ENCODE data around the gene STXBP1. TPM values are rescaled to one million over a fixed set of nuclear protein-coding genes. Genes with fewer than 3 reads are reported as not detected.

STXBP1 gene
- total and polyA plus RNA-seq, 2 of the 13 experiments (the other 11 are each of a cell fraction or from before 2014, with no cell fraction given): 2.9 TPM

GRCh38 chr9:127734247-127734746, 122.2 kb downstream of the STXBP1 start (continued):
- no peak for TF ChIP-seq BCLAF1 (IDR thresholded peaks at IDR 0.05)
- no peak; the same call in 1 of the 2 replicates for TF ChIP-seq RAD21 (CRISPR knock-in tag; IDR thresholded peaks at IDR 0.05)
- TF ChIP-seq ELF4 (CRISPR knock-in tag; IDR thresholded peaks at IDR 0.05; ENCODE audit: borderline replicate concordance): no peak
- TF ChIP-seq ZNF30 (CRISPR knock-in tag; IDR thresholded peaks at IDR 0.05): no peak
- no peak for TF ChIP-seq PBX2 (CRISPR knock-in tag; IDR thresholded peaks at IDR 0.05)
- TF ChIP-seq NFRKB (IDR thresholded peaks at IDR 0.05): no peak

- 3% methylated on average over 8 of the region's 76 CpGs for WGBS (ENCODE audit: low lambda C conversion rate)
- POLR2A ChIA-PET: interaction anchor here (0.8 to 1.5 kb wide), 12 partner anchors 19 to 284 kb away, joined by 3 to 11 read pairs (median 5); partner anchors contain the start of genes CDK9, LRSAM1, PTRH1 and RPL12
- FAIRE-seq: peak; percentile 73
- TF ChIP-seq, protein P1, sequence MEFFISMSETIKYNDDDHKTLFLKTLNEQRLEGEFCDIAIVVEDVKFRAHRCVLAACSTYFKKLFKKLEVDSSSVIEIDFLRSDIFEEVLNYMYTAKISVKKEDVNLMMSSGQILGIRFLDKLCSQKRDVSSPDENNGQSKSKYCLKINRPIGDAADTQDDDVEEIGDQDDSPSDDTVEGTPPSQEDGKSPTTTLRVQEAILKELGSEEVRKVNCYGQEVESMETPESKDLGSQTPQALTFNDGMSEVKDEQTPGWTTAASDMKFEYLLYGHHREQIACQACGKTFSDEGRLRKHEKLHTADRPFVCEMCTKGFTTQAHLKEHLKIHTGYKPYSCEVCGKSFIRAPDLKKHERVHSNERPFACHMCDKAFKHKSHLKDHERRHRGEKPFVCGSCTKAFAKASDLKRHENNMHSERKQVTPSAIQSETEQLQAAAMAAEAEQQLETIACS (CRISPR knock-in tag; IDR thresholded peaks at IDR 0.05): no peak
- TF ChIP-seq, protein P2, sequence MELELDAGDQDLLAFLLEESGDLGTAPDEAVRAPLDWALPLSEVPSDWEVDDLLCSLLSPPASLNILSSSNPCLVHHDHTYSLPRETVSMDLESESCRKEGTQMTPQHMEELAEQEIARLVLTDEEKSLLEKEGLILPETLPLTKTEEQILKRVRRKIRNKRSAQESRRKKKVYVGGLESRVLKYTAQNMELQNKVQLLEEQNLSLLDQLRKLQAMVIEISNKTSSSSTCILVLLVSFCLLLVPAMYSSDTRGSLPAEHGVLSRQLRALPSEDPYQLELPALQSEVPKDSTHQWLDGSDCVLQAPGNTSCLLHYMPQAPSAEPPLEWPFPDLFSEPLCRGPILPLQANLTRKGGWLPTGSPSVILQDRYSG (CRISPR knock-in tag; IDR thresholded peaks at IDR 0.05): peak; percentile 61; the same call in 1 of the 2 replicates
- no peak for TF ChIP-seq ZNF333 (CRISPR knock-in tag; IDR thresholded peaks at IDR 0.05; ENCODE audit: borderline replicate concordance)
- TF ChIP-seq, protein P3, sequence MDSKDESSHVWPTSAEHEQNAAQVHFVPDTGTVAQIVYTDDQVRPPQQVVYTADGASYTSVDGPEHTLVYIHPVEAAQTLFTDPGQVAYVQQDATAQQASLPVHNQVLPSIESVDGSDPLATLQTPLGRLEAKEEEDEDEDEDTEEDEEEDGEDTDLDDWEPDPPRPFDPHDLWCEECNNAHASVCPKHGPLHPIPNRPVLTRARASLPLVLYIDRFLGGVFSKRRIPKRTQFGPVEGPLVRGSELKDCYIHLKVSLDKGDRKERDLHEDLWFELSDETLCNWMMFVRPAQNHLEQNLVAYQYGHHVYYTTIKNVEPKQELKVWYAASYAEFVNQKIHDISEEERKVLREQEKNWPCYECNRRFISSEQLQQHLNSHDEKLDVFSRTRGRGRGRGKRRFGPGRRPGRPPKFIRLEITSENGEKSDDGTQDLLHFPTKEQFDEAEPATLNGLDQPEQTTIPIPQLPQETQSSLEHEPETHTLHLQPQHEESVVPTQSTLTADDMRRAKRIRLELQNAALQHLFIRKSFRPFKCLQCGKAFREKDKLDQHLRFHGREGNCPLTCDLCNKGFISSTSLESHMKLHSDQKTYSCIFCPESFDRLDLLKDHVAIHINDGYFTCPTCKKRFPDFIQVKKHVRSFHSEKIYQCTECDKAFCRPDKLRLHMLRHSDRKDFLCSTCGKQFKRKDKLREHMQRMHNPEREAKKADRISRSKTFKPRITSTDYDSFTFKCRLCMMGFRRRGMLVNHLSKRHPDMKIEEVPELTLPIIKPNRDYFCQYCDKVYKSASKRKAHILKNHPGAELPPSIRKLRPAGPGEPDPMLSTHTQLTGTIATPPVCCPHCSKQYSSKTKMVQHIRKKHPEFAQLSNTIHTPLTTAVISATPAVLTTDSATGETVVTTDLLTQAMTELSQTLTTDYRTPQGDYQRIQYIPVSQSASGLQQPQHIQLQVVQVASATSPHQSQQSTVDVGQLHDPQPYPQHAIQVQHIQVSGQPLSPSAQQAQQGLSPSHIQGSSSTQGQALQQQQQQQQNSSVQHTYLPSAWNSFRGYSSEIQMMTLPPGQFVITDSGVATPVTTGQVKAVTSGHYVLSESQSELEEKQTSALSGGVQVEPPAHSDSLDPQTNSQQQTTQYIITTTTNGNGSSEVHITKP (CRISPR knock-in tag; IDR thresholded peaks at IDR 0.05; ENCODE audit: low read depth): no peak
These were observed 122.9 kb downstream of the STXBP1 start, which contains the start of gene TOR2A for GRCh38 chr9:127734747-127735529. TSS of gene TOR2A (minus strand) at chr9:127735294. CDS start at chr9:127735270, 24 bp downstream.

More at GRCh38 chr9:127734747-127735529, 122.9 kb downstream of the STXBP1 start, which contains the start of gene TOR2A:
- peak within 1 kb of the TSS; percentile 71 for H3K27ac ChIP-seq (ENCODE audit: extremely low read length, insufficient read depth, low read length)
- H3K4me3 ChIP-seq (replicated peaks in 1 of 3; ENCODE audit: insufficient read depth in 1 of 3, low read depth in 2 of 3, low read length in 3 of 3): peak within 1 kb of the TSS; percentile 57 to 77 (median 74)
- CTCF ChIA-PET (ENCODE audit: low intra/inter-chr PET ratio, low total read pairs): interaction anchor here (1.2 to 3.9 kb wide), 4 partner anchors 50 to 186 kb away, joined by 3 to 33 read pairs (median 8); partner anchors contain the start of gene CDK9
- no peaks in the 10 kb centered on the region for H3K9me3 ChIP-seq (ENCODE audit: low read length)
- intact Hi-C loops (cut with micrococcal nuclease; ENCODE audit: unreplicated experiment): loop anchor here (1.0 to 2.0 kb wide), 3 partner anchors 68 to 184 kb away; partner anchors contain the start of gene FPGS
- peaks cover 4 to 19% of the 10 kb centered on the region in 2 experiments; a peak in 4 of 5 replicates for H3K27me3 ChIP-seq (ENCODE audit: control insufficient read depth in 1 of 2, insufficient read depth in 2 of 2, low read length in 2 of 2)
- BruUV-seq (replicated peaks): no TSS peak
- H3K36me3 ChIP-seq (replicated peaks in 1 of 2; ENCODE audit: control insufficient read depth in 1 of 2, insufficient read depth in 2 of 2, low read length in 2 of 2): no peaks in the 10 kb centered on the region
- peak within 1 kb of the TSS; percentile 73 for H3K4me2 ChIP-seq (ENCODE audit: low read depth, low read length)
- peak; percentile 91 for ATAC-seq
- no peak within 1 kb of the TSS for H2AFZ ChIP-seq (ENCODE audit: low read length)
- no peaks in the 10 kb centered on the region for H4K20me1 ChIP-seq (ENCODE audit: insufficient read depth, low read length)
- peaks cover 29% of the 10 kb centered on the region for H3K4me1 ChIP-seq (ENCODE audit: insufficient read depth, low read length)
- H3K79me2 ChIP-seq (ENCODE audit: insufficient read depth, low read length): no peaks in the 10 kb centered on the region
- in situ Hi-C loops (cut with HindIII; ENCODE audit: extremely low pct_ligation_motif_present, low pct_unique_long_range_greater_than_20kb): loop anchor here (5.0 to 10.0 kb wide), 2 partner anchors 47 to 230 kb away; no protein-coding TSS in a partner anchor
- peak within 1 kb of the TSS; percentile 76 for H3K9ac ChIP-seq (ENCODE audit: insufficient read depth, low read depth, low read length)
- peak; percentile 93 for DNase-seq (ENCODE audit: low spot score)

All from HepG2 (cell line).